MM.1S (cell line): ENCODE data around the gene KAT5.

Experiments used
- DNase-seq: peaks from one replicate; pipeline ENCODE4 v3.0.0-alpha.2; 2015
- H2AFZ ChIP-seq: fragments of 300-600 bp; sonication (generic); 2 replicates; pipeline ENCODE4 v1.6.0; 2016; ENCODE audit warnings: antibody characterized with exemption, low read length
- H3F3A ChIP-seq: fragments of 300-600 bp; sonication (generic); 2 replicates; pipeline ENCODE4 v1.6.1; 2016; ENCODE audit warnings: mild to moderate bottlenecking, antibody characterized with exemption, low read length, moderate library complexity, mixed read lengths; ENCODE audit not compliant: insufficient read depth
- H3K27ac ChIP-seq: fragments of 300-600 bp; sonication (generic); 2 replicates; pipeline ENCODE4 v1.5.1; 2016; ENCODE audit warnings: mild to moderate bottlenecking, low read length
- H3K27me3 ChIP-seq: fragments of 300-600 bp; sonication (generic); replicated peaks from 2 replicates; pipeline ENCODE4 v1.6.0; 2016; ENCODE audit warnings: low read length; ENCODE audit not compliant: insufficient read depth
- H3K36me3 ChIP-seq: fragments of 300-600 bp; sonication (generic); replicated peaks from 2 replicates; pipeline ENCODE4 v1.6.1; 2016; ENCODE audit warnings: mild to moderate bottlenecking, low read length, mixed read lengths; ENCODE audit not compliant: insufficient read depth
- H3K4me1 ChIP-seq: fragments of 300-600 bp; sonication (generic); 2 replicates; pipeline ENCODE4 v1.6.1; 2016; ENCODE audit warnings: low read length, mixed read lengths
- H3K4me2 ChIP-seq: fragments of 300-600 bp; sonication (generic); 2 replicates; pipeline ENCODE4 v1.6.0; 2016; ENCODE audit warnings: low read depth, low read length
- H3K4me3 ChIP-seq: fragments of 300-600 bp; sonication (generic); 2 replicates; pipeline ENCODE4 v1.5.1; 2016; ENCODE audit warnings: low read length, mixed read lengths
- H3K79me2 ChIP-seq: fragments of 300-600 bp; sonication (generic); 2 replicates; pipeline ENCODE4 v1.6.1; 2016; ENCODE audit warnings: mixed run types, low read length, mixed read lengths
- H3K9ac ChIP-seq: fragments of 300-600 bp; sonication (generic); 2 replicates; pipeline ENCODE4 v1.6.1; 2016; ENCODE audit warnings: low read length, mixed read lengths
- H3K9me2 ChIP-seq: fragments of 300-600 bp; sonication (generic); replicated peaks from 2 replicates; pipeline ENCODE4 v1.6.1; 2016; ENCODE audit warnings: mild to moderate bottlenecking, low read length, mixed read lengths; ENCODE audit not compliant: insufficient read depth
- H3K9me3 ChIP-seq: fragments of 300-600 bp; sonication (generic); replicated peaks from 2 replicates; pipeline ENCODE4 v1.6.1; 2016; ENCODE audit warnings: mild to moderate bottlenecking, low read length, mixed read lengths; ENCODE audit not compliant: insufficient read depth
- H4K20me1 ChIP-seq: fragments of 300-600 bp; sonication (generic); 2 replicates; pipeline ENCODE4 v1.6.1; 2016; ENCODE audit warnings: mild to moderate bottlenecking, low read length, moderate library complexity, mixed read lengths; ENCODE audit not compliant: insufficient read depth
- CTCF ChIP-seq: fragments of 300-600 bp; sonication (generic); IDR thresholded peaks from 2 replicates; pipeline ENCODE4 v1.5.1; 2016; ENCODE audit warnings: antibody characterized with exemption, low read length, mixed read lengths
- EZH2 ChIP-seq: fragments of 300-600 bp; sonication (generic); optimal IDR thresholded peaks from 2 replicates; pipeline ENCODE3; 2017; ENCODE audit warnings: low read depth, mild to moderate bottlenecking, antibody characterized with exemption, low read length, mixed read lengths
- EZH2phosphoT487 ChIP-seq: fragments of 300-600 bp; sonication (generic); IDR thresholded peaks from 2 replicates; pipeline ENCODE4 v1.6.1; 2018; ENCODE audit warnings: antibody characterized with exemption, low read length

The KAT5 gene

GRCh38 chr11:65696802-65697552 is 15.1 kb upstream of the KAT5 start:
- Histone ChIP-seq H3K9ac (no peak overlapping the region), H3K9me3 (no peaks in the 10 kb centered on the region), H2AFZ (no peak overlapping the region), H3K4me2 (no peak overlapping the region), H3K27me3 (peaks cover 15% of the 10 kb centered on the region), H4K20me1 (no peaks in the 10 kb centered on the region), H3K27ac (no peak overlapping the region), H3F3A (no peaks in the 10 kb centered on the region), H3K36me3 (no peaks in the 10 kb centered on the region), H3K79me2 (no peaks in the 10 kb centered on the region), H3K4me1 (no peaks in the 10 kb centered on the region), H3K9me2 (no peaks in the 10 kb centered on the region), H3K4me3 (no peak overlapping the region)
- TF ChIP-seq EZH2phosphoT487 (no peak), EZH2 (no peak)
- DNase-seq = no peak

DNA sequence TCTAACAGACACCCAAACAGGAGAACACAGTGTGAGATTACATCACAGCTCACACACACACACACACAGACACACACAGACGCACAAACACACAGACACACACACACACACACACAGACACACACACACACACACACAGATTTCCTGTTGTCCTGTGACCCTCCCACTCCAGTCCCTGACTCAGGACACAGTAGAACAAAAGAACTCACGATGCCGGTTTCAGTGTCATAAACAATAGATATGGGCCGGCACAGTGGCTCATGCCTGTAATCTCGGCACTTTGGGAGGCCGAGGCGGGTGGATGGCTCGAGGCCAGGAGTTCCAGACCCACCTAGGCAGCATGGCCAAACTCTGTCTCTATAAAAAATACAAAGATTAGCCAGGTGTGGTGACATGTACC is 13.8 kb upstream of the KAT5 start:
- Histone ChIP-seq H3K4me2 (no peak overlapping the region), H2AFZ (no peak overlapping the region), H3K79me2 (no peaks in the 10 kb centered on the region)

DNA sequence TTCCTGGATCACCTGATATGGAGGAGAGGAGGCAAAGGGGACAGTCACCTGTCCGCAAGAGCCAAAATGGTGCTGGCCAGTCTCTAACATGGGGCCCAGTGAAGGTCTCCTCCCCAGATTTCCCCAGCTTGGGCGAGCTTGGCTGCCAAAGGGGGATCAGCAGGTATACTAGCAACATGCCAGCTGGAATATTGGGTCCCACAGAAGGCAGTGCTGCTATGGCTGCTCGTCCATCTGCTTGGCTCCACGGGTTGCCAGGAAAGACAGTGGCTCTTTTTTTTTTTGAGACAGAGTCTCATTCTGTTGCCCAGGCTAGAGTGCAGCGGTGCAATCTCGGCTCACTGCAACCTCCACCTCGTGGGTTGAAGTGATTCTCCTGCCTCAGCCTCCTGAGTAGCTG is 12.7 kb upstream of the KAT5 start:
- Histone ChIP-seq H3K9me3 (no peaks in the 10 kb centered on the region), H3K4me1 (no peaks in the 10 kb centered on the region), H3K36me3 (no peaks in the 10 kb centered on the region), H4K20me1 (no peaks in the 10 kb centered on the region), H3K4me2 (no peak overlapping the region), H3F3A (no peaks in the 10 kb centered on the region), H3K27me3 (peaks cover 15% of the 10 kb centered on the region), H3K4me3 (no peak overlapping the region), H3K9ac (no peak overlapping the region), H2AFZ (no peak overlapping the region), H3K27ac (no peak overlapping the region), H3K79me2 (no peaks in the 10 kb centered on the region), H3K9me2 (no peaks in the 10 kb centered on the region)
- no peak for TF ChIP-seq EZH2
- TF ChIP-seq EZH2phosphoT487 = no peak
- TF ChIP-seq CTCF = no peak
- no peak for DNase-seq

More for the DNA sequence above, 13.8 kb upstream of the KAT5 start:
- H3K9ac ChIP-seq = no peak overlapping the region
- H3K27ac ChIP-seq = no peak overlapping the region
- no peaks in the 10 kb centered on the region for H3K9me3 ChIP-seq
- no peaks in the 10 kb centered on the region for H3K36me3 ChIP-seq
- DNase-seq = no peak
- TF ChIP-seq EZH2 (no peak), EZH2phosphoT487 (no peak), CTCF (no peak)
- no peaks in the 10 kb centered on the region for H3K4me1 ChIP-seq
- no peaks in the 10 kb centered on the region for H3K9me2 ChIP-seq
- no peaks in the 10 kb centered on the region for H3F3A ChIP-seq
- no peak overlapping the region for H3K4me3 ChIP-seq
- no peaks in the 10 kb centered on the region for H4K20me1 ChIP-seq
- H3K27me3 ChIP-seq = peaks cover 15% of the 10 kb centered on the region

DNA sequence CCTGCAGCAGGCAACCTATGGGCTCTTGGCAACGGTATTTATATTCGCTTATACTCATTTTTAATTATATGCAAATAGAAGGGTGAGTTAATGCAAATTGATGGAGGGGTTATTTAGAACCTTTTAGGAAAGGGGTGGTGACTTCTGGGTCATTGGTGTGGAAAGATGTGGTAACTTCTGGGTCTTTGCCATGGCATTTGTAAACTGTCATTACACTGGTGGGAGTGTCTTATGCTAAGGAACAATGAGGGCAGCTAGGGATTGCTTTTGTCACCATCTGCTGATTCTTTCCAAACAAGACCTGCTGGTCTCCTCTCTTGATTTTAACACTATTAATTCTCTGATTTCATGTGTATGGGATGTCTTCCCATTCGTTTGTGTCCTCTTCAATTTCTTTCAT is 11.7 kb upstream of the KAT5 start:
- no peaks in the 10 kb centered on the region for H3K4me1 ChIP-seq
- no peaks in the 10 kb centered on the region for H3K79me2 ChIP-seq
- H3K36me3 ChIP-seq = no peaks in the 10 kb centered on the region
- H3K4me3 ChIP-seq = no peak overlapping the region
- no peaks in the 10 kb centered on the region for H4K20me1 ChIP-seq
- no peaks in the 10 kb centered on the region for H3K9me3 ChIP-seq
- H3K27ac ChIP-seq = no peak overlapping the region
- H3K4me2 ChIP-seq = no peak overlapping the region
- H3K9ac ChIP-seq = no peak overlapping the region
- TF ChIP-seq EZH2 (no peak), EZH2phosphoT487 (no peak), CTCF (no peak)
- DNase-seq = no peak
- no peaks in the 10 kb centered on the region for H3F3A ChIP-seq
- H2AFZ ChIP-seq = no peak overlapping the region
- H3K9me2 ChIP-seq = no peaks in the 10 kb centered on the region
- H3K27me3 ChIP-seq = peaks cover 15% of the 10 kb centered on the region
